ENCODE measurements around the gene PDGFA.

DNA sequence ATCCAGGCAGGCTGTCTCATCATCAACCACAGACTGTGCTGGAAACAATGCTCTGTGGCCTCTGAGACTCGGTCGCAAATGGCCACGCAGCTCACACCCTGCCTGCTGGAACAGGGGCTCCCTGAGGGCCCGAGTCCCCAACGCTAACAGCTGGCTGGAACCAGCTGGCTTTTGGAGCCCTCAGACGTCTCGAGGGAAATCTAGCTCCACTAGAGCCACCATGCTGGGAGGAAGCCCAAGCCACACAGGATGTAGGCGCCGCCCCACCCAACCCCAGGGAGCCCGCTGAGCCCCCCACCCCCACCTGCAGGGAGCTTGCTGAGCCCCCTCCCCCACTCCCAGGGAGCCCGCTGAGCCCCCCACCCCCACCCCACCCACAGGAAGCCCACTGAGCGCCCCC is 21.4 kb upstream of the PDGFA start:
- TF ChIP-seq YY1 (IDR thresholded peaks at IDR 0.05; ENCODE audit: insufficient read depth, insufficient read length) (no peak), ZNF274 (IDR thresholded peaks at IDR 0.05; ENCODE audit: low read depth, low read length) (no peak)

All from NT2/D1 (cell line).